Thyroid gland (tissue), 4 donors: ENCODE results near the gene PCYT2. TPM values are rescaled to one million over a fixed set of nuclear protein-coding genes. Genes with fewer than 3 reads are reported as not detected.

Experiments used
- DNase-seq, 2 donors: peaks; one replicate each; pipeline ENCODE4 v3.0.0-alpha.2; 2019
- H3K27ac ChIP-seq, 3 donors: fragments of 200-600 bp; sonication (generic); 1 replicate in 2 of 3; 2 replicates in 1 of 3; pipeline ENCODE4 v1.5.1; 2016 to 2019; ENCODE audit warnings: mild to moderate bottlenecking in 1 of 3, moderate library complexity in 1 of 3
- H3K27me3 ChIP-seq: fragments of 200-600 bp; sonication (generic); one replicate; pipeline ENCODE4 v1.5.1; 2019
- H3K36me3 ChIP-seq, 2 donors: fragments of 200-600 bp; sonication (generic); one replicate each; pipeline ENCODE4 v1.5.1; 2016 to 2019
- H3K4me1 ChIP-seq, 2 donors: fragments of 200-600 bp; sonication (generic); one replicate each; pipeline ENCODE4 v1.5.1; 2017 to 2019
- H3K4me3 ChIP-seq, 3 donors: fragments of 200-600 bp; sonication (generic); replicated peaks in 1 of 3; 1 replicate in 2 of 3; 2 replicates in 1 of 3; pipeline ENCODE4 v1.5.1; 2016; ENCODE audit warnings: mild to moderate bottlenecking in 1 of 3
- H3K9me3 ChIP-seq: fragments of 200-600 bp; sonication (generic); one replicate; pipeline ENCODE4 v1.5.1; 2017
- POLR2A ChIP-seq, 2 donors: fragments of 450-650 bp; IDR thresholded peaks; one replicate each; pipeline ENCODE4 v1.6.1; 2017; ENCODE audit warnings: antibody characterized with exemption in 2 of 2, mild to moderate bottlenecking in 2 of 2, moderate library complexity in 1 of 2
- WGBS, 2 donors: methylation state at CpG; one replicate each; pipeline ENCODE4 v1.1.5; 2017; 5-methylcytosine and 5-hydroxymethylcytosine counted together
- intact Hi-C: fragments of 100-400 bp; cut with DNase I; formaldehyde crosslinking; loops from one replicate; pipeline ENCODE4 v1.15.1; 2023
- total RNA-seq, 4 donors: library from RNA; depleted of rRNA; stranded (reverse); fragments of >200 nt; gene quantifications; one replicate each; pipeline ENCODE4 v1.2.3, GENCODE V29; 2016
- TF ChIP-seq, protein P1 (sequence below), 6 experiments: fragments of 200-600 bp in 3 of 6; fragments of 450-650 bp in 3 of 6; sonication (generic) in 3 of 6; IDR thresholded peaks; one replicate each; pipeline ENCODE4 v1.5.1; 2016 to 2019; ENCODE audit warnings: antibody characterized with exemption in 6 of 6, mild to moderate bottlenecking in 2 of 6, inconsistent platforms in 1 of 6, moderate library complexity in 1 of 6

The PCYT2 gene
- total RNA-seq, 4 donors from 2014 or later, result 30.4 to 36.5 (median 34.2) TPM

GRCh38 chr17:81863123-81863675, 48.0 kb downstream of the PCYT2 start:
- Histone ChIP-seq H3K4me3 (no peak overlapping the region), H3K27me3 (no peaks in the 10 kb centered on the region), H3K4me1 (peaks cover 20 to 38% of the 10 kb centered on the region in 2 donors), H3K27ac (no peak overlapping the region), H3K36me3 (peaks cover 7 to 14% of the 10 kb centered on the region in 2 donors), H3K9me3 (no peaks in the 10 kb centered on the region)
- no peak for DNase-seq
- WGBS, 2 donors, result 85 to 93% methylated on average over 6 of the region's 6 CpGs
- TF ChIP-seq, protein P1, sequence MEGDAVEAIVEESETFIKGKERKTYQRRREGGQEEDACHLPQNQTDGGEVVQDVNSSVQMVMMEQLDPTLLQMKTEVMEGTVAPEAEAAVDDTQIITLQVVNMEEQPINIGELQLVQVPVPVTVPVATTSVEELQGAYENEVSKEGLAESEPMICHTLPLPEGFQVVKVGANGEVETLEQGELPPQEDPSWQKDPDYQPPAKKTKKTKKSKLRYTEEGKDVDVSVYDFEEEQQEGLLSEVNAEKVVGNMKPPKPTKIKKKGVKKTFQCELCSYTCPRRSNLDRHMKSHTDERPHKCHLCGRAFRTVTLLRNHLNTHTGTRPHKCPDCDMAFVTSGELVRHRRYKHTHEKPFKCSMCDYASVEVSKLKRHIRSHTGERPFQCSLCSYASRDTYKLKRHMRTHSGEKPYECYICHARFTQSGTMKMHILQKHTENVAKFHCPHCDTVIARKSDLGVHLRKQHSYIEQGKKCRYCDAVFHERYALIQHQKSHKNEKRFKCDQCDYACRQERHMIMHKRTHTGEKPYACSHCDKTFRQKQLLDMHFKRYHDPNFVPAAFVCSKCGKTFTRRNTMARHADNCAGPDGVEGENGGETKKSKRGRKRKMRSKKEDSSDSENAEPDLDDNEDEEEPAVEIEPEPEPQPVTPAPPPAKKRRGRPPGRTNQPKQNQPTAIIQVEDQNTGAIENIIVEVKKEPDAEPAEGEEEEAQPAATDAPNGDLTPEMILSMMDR (IDR thresholded peaks at IDR 0.05), result no peak
- no peak for TF ChIP-seq POLR2A (IDR thresholded peaks at IDR 0.05)
- intact Hi-C loops, result no loop called here

DNA sequence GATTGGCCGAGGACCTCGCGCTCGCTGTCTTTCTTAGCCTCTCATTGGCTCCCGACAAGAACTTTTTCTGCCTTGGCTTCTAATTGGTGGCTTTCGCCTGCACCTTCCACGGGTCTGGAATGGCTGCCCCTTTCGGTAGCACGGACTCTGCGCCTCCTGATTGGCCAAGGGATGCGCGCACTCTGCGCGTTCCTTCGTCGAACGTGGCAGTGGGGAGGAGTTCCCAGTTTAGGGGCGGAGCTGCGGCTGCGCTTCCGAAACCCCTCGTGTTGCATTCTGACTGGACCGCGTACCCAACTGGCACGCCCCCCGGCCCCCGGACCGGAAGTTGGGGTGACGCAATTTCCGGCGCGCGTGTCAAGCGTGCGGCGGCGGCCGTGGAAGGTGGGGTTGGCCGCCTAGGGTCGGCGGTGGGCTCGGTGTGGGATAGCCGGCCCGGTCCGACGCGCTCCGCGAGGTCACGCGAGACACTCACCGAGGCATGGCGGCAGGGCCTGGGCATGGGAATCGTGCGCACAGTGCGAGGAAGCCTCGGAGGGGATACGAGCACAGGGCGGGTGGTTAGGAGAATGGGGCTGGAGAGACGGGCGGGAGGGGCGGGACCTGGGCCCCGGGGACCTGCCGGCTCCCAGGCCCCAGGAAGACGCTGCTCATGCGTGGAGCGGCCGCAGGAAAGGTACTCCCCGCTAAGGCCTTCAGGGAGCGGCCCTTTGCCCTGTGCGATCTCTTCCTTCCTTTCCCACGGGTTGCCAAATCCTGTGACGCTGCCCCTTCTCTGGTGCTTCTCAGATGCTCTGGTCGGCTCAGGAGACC, 50.2 kb downstream of the PCYT2 start:
- TF ChIP-seq, protein P1 (IDR thresholded peaks at IDR 0.05), result peak in 2 of 6 experiments; percentile 6 to 12
- peak; percentile 64 to 98 for TF ChIP-seq POLR2A (IDR thresholded peaks at IDR 0.05)
- DNase-seq, result peak; percentile 98 to 99
- H3K27me3 ChIP-seq, result no peaks in the 10 kb centered on the region

DNA sequence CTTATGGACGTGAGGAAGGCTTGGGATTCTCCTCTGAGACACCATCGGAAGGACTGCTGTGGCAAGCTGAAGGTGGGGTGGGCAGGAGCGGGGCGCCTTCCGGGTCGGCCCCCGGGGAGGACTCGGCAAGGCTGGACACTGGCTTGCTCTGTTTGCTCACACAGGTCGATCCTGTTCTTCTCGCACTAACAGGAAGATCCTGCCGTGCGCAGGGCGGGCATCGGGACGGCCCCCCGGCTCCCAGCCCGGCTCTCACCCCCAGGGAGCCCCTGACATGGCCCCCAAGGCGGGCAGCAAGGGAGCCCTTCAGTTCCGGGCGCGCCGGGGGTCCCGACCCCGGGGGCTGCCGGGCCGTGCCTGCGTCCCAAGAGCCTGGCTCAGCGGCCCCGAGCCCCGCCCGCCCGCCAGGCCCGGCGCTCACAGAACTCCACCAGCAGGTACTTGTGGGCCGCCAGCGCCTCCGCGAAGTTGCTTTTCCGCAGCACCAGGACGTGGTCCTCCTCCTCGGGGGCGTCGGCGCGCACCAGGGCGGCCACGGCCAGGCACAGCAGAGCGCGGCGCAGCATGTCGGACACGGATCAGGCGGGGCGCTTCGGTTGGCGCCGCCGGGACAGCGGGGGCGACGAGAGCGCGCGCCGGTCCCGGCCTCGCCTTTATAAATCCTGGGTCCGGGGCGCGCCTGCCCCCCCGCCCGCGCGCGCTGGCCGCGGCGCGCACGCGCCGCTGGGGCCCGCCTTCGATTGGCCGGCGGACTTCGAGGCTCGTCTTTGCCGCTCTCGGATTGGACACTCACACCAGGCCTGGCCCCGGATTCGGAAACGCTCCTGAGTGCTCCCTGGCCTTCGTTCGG, 51.1 kb downstream of the PCYT2 start, which contains the start of gene P4HB:
P4HB (minus strand) TSS at position 630 of the 850 bp plus-strand sequence; CDS start at position 566, 64 bp downstream.
- WGBS, 2 donors, result 1 to 2% methylated on average over 12 to 35 of the region's 95 CpGs
- H3K4me1 ChIP-seq, result peaks cover 20 to 34% of the 10 kb centered on the region in 2 donors
- peak in 1 of 2 donors; percentile 85 for TF ChIP-seq POLR2A (IDR thresholded peaks at IDR 0.05)
- TF ChIP-seq, protein P1 (IDR thresholded peaks at IDR 0.05), result no peak
- H3K36me3 ChIP-seq, result peaks cover 21 to 27% of the 10 kb centered on the region in 2 donors
- H3K27ac ChIP-seq, result peak within 1 kb of the TSS; percentile 81 to 89 (median 83)
- peak within 1 kb of the TSS; percentile 78 to 99 (median 85) for H3K4me3 ChIP-seq
- H3K9me3 ChIP-seq, result no peaks in the 10 kb centered on the region
- H3K27me3 ChIP-seq, result no peaks in the 10 kb centered on the region
- intact Hi-C loops, result loop anchor here (2.0 to 5.0 kb wide), 2 partner anchors 27 to 148 kb away; partner anchors contain the start of genes MCRIP1 and SLC25A10
- no peak for DNase-seq

More for the DNA sequence above, 50.2 kb downstream of the PCYT2 start:
- peak overlapping the region; percentile 35 to 66 (median 62) for H3K4me3 ChIP-seq
- H3K36me3 ChIP-seq, result peaks cover 17 to 25% of the 10 kb centered on the region in 2 donors
- H3K27ac ChIP-seq, result peak overlapping the region; percentile 81 to 89 (median 83)
- WGBS, 2 donors, result 3 to 4% methylated on average over 5 to 8 of the region's 74 CpGs
- H3K4me1 ChIP-seq, result peaks cover 20 to 36% of the 10 kb centered on the region in 2 donors
- H3K9me3 ChIP-seq, result no peaks in the 10 kb centered on the region
- intact Hi-C loops, result no loop called here

DNA sequence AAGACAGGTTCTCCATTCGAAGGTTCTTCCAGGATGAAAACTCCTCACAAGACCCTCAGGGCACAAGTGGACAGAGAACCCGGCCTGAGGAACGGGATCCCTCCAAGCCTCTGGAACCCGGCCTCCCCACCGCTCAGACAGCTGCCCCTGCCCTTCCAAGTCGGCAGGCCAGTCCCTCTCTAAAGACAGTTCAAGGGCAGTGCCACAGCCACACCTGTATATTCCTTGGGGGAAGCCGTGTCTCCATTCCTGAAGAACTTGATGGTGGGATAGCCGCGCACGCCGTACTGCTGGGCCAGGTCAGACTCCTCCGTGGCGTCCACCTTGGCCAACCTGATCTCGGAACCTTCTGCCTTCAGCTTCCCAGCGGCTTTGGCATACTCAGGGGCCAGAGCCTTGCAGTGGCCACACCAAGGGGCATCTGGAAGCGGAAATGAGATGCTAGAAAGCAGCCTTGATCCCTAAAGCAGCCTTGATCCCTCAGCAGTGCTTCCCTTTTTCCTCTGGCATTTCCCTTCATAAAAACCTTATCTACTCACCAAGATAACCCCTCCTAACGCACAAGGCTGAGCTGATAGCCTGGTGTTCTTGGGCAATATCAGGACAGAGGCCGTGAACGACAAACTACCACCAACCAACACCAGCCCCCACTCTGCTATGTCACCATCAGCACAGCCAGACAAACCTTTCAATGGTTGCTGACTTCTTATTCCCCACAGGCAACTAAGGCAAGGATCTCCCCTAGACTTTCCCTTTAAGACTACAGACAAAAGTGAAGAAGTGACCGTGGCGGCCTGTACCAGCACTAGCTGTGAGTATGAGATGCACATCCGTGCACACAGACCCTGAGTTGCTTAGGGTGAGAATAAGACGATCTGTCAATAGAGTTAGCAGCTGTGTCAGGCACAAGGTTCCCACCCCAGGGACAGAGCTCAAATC, 52.0 kb downstream of the PCYT2 start:
- Histone ChIP-seq H3K36me3 (peaks cover 30 to 35% of the 10 kb centered on the region in 2 donors), H3K4me3 (peak overlapping the region; percentile 78 to 99 (median 85)), H3K4me1 (peaks cover 20 to 34% of the 10 kb centered on the region in 2 donors), H3K9me3 (no peaks in the 10 kb centered on the region), H3K27me3 (no peaks in the 10 kb centered on the region), H3K27ac (peak overlapping the region in 2 of 3 donors; percentile 74 to 87)
- TF ChIP-seq, protein P1 (IDR thresholded peaks at IDR 0.05), result no peak
- TF ChIP-seq POLR2A (IDR thresholded peaks at IDR 0.05), result no peak
- no peak for DNase-seq
- intact Hi-C loops, result loop anchor here (2.0 to 5.0 kb wide), 2 partner anchors 26 to 147 kb away; partner anchors contain the start of genes MCRIP1 and SLC25A10
- WGBS, 2 donors, result 53 to 59% methylated on average over 21 to 22 of the region's 23 CpGs
